ENCODE results near the gene HOXD1. TPM values are rescaled to one million over a fixed set of nuclear protein-coding genes. Genes with fewer than 3 reads are reported as not detected.

HOXD1 gene
- total RNA-seq, 1 experiment from 2014 or later, result 0.18 TPM

GRCh38 chr2:176154576-176155252, 33.8 kb upstream of the HOXD1 start:
- intact Hi-C loops (cut with micrococcal nuclease; ENCODE audit: unreplicated experiment) (no loop called here), in situ Hi-C loops (cut with HindIII; ENCODE audit: low pct_unique_long_range_greater_than_20kb, low sequenced_read_pairs) (no loop called here)
- DNase-seq (ENCODE audit: low read depth, low spot score) (no peak), ATAC-seq (no peak)
- peaks cover 3% of the 10 kb centered on the region; the same call in 1 of the 2 replicates for H3K4me1 ChIP-seq (ENCODE audit: control insufficient read depth, insufficient read depth, low read length)
- no peak for TF ChIP-seq SIN3A (IDR thresholded peaks at IDR 0.05; ENCODE audit: borderline replicate concordance, insufficient read depth, low read depth, low read length)
- no peak for TF ChIP-seq POLR2AphosphoS5 (IDR thresholded peaks at IDR 0.05; ENCODE audit: low read depth, low read length)
- TF ChIP-seq CTCF (IDR thresholded peaks at IDR 0.05), result no peak
- TF ChIP-seq TCF7L2 (IDR thresholded peaks at IDR 0.05; ENCODE audit: low read depth, low read length), result no peak
- TF ChIP-seq REST (IDR thresholded peaks at IDR 0.05; ENCODE audit: insufficient read depth in 1 of 2, low read depth in 2 of 2, low read length in 1 of 2), result no peak
- POLR2A ChIA-PET, result no interaction called here
- H3K27ac ChIP-seq (ENCODE audit: low read length), result no peak overlapping the region
- no peaks in the 10 kb centered on the region for H3K9me3 ChIP-seq (ENCODE audit: control insufficient read depth, insufficient read depth, low read depth, low read length)
- CTCF ChIA-PET, result interaction anchor here (0.7 to 1.5 kb wide), 2 partner anchors 15 to 300 kb away, joined by 5 to 13 read pairs; no protein-coding TSS in a partner anchor
- H3K36me3 ChIP-seq (ENCODE audit: control insufficient read depth, insufficient read depth, low read length), result no peaks in the 10 kb centered on the region
- BruUV-seq (replicated peaks), result no TSS peak
- H3K27me3 ChIP-seq (ENCODE audit: control insufficient read depth, insufficient read depth, low read length), result peaks cover 2% of the 10 kb centered on the region; the same call in 1 of the 2 replicates
- no peak overlapping the region for H3K4me3 ChIP-seq (ENCODE audit: low read depth in 2 of 2, low read length in 2 of 2)

GRCh38 chr2:176155356-176156044, 33.0 kb upstream of the HOXD1 start:
- ATAC-seq, result no peak
- Histone ChIP-seq H3K27ac (ENCODE audit: low read length) (no peak overlapping the region), H3K27me3 (ENCODE audit: control insufficient read depth, insufficient read depth, low read length) (peaks cover 2% of the 10 kb centered on the region; the same call in 1 of the 2 replicates), H3K36me3 (ENCODE audit: control insufficient read depth, insufficient read depth, low read length) (no peaks in the 10 kb centered on the region), H3K4me1 (ENCODE audit: control insufficient read depth, insufficient read depth, low read length) (peaks cover 3% of the 10 kb centered on the region; the same call in 1 of the 2 replicates), H3K9me3 (ENCODE audit: control insufficient read depth, insufficient read depth, low read depth, low read length) (no peaks in the 10 kb centered on the region), H3K4me3 (ENCODE audit: low read depth in 2 of 2, low read length in 2 of 2) (no peak overlapping the region)
- intact Hi-C loops (cut with micrococcal nuclease; ENCODE audit: unreplicated experiment), result no loop called here
- no TSS peak for BruUV-seq (replicated peaks)
- DNase-seq (ENCODE audit: low read depth, low spot score), result no peak
- ChIA-PET POLR2A (no interaction called here), CTCF (interaction anchor here (0.6 to 1.5 kb wide), 2 partner anchors 300 to 1900 kb away, joined by 3 to 5 read pairs; no protein-coding TSS in a partner anchor)
- no peak for TF ChIP-seq CTCF (IDR thresholded peaks at IDR 0.05)
- TF ChIP-seq TCF7L2 (IDR thresholded peaks at IDR 0.05; ENCODE audit: low read depth, low read length), result no peak
- TF ChIP-seq POLR2AphosphoS5 (IDR thresholded peaks at IDR 0.05; ENCODE audit: low read depth, low read length), result no peak
- no peak for TF ChIP-seq REST (IDR thresholded peaks at IDR 0.05; ENCODE audit: insufficient read depth in 1 of 2, low read depth in 2 of 2, low read length in 1 of 2)
- TF ChIP-seq SIN3A (IDR thresholded peaks at IDR 0.05; ENCODE audit: borderline replicate concordance, insufficient read depth, low read depth, low read length), result no peak
- in situ Hi-C loops (cut with HindIII; ENCODE audit: low pct_unique_long_range_greater_than_20kb, low sequenced_read_pairs), result no loop called here
